Lower leg skin (tissue), 4 donors: Measurements from ENCODE around the gene EML6. TPM values are rescaled to one million over a fixed set of nuclear protein-coding genes. Genes with fewer than 3 reads are reported as not detected.

ENCODE experiments used
- DNase-seq, 2 donors: peaks; one replicate each; pipeline ENCODE4 v3.0.0-alpha.2; 2019; ENCODE audit warnings: low spot score in 2 of 2
- H3K4me3 ChIP-seq: fragments of 200-600 bp; sonication (generic); 2 replicates; pipeline ENCODE4 v1.5.1; 2017; ENCODE audit warnings: mild to moderate bottlenecking, low read depth; ENCODE audit not compliant: poor library complexity, severe bottlenecking
- CTCF ChIP-seq, 3 donors: fragments of 450-650 bp; IDR thresholded peaks; one replicate each; pipeline ENCODE4 v1.5.1; 2016; ENCODE audit warnings: antibody characterized with exemption in 3 of 3, mild to moderate bottlenecking in 3 of 3, moderate library complexity in 2 of 3
- POLR2A ChIP-seq, 2 donors: fragments of 450-650 bp; IDR thresholded peaks; one replicate each; pipeline ENCODE4 v1.6.1; 2016 to 2017; ENCODE audit warnings: antibody characterized with exemption in 2 of 2, mild to moderate bottlenecking in 1 of 2, moderate library complexity in 1 of 2
- WGBS, 2 donors: methylation state at CpG; one replicate each; pipeline ENCODE4 v1.1.5; 2018; 5-methylcytosine and 5-hydroxymethylcytosine counted together
- intact Hi-C: fragments of 100-400 bp; cut with DNase I; formaldehyde crosslinking; loops from one replicate; pipeline ENCODE4 v1.15.0; 2023; ENCODE audit warnings: low total_unique reads
- total RNA-seq, 4 donors: library from RNA; depleted of rRNA; stranded (reverse); fragments of >200 nt; gene quantifications; one replicate each; pipeline ENCODE4 v1.1.0, GENCODE V29; 2016

Gene EML6
- total RNA-seq, 4 donors from 2014 or later: 1.8 to 4.4 (median 3.3) TPM

- no peak overlapping the region for H3K4me3 ChIP-seq
- TF ChIP-seq CTCF (IDR thresholded peaks at IDR 0.05) (no peak), POLR2A (IDR thresholded peaks at IDR 0.05) (no peak)
- no peak for DNase-seq
- 69 to 82% methylated on average over 2 of the region's 2 CpGs for WGBS, 2 donors
- intact Hi-C loops: no loop called here
Observed at GRCh38 chr2:54776494-54776893, 53.0 kb downstream of the EML6 start.

- TF ChIP-seq CTCF (IDR thresholded peaks at IDR 0.05) (no peak), POLR2A (IDR thresholded peaks at IDR 0.05) (no peak)
- WGBS, 2 donors: 94 to 95% methylated on average over 3 of the region's 3 CpGs
- H3K4me3 ChIP-seq: no peak overlapping the region
- no peak for DNase-seq
- intact Hi-C loops: no loop called here
Observed at GRCh38 chr2:54783349-54783748, 59.9 kb downstream of the EML6 start.

GRCh38 chr2:54787270-54787669 is 63.8 kb downstream of the EML6 start:
- no peak for DNase-seq
- intact Hi-C loops: no loop called here
- TF ChIP-seq CTCF (IDR thresholded peaks at IDR 0.05) (no peak), POLR2A (IDR thresholded peaks at IDR 0.05) (no peak)
- H3K4me3 ChIP-seq: no peak overlapping the region
- 85 to 99% methylated on average over 4 of the region's 4 CpGs for WGBS, 2 donors

- H3K4me3 ChIP-seq: no peak overlapping the region
- intact Hi-C loops: no loop called here
- no peak for DNase-seq
Observed at GRCh38 chr2:54787755-54788366, 64.4 kb downstream of the EML6 start.

GRCh38 chr2:54789878-54790277 is 66.4 kb downstream of the EML6 start:
- TF ChIP-seq POLR2A (IDR thresholded peaks at IDR 0.05) (no peak), CTCF (IDR thresholded peaks at IDR 0.05) (no peak)
- 96 to 97% methylated on average over 2 of the region's 2 CpGs for WGBS, 2 donors
- no peak for DNase-seq
- intact Hi-C loops: no loop called here
- H3K4me3 ChIP-seq: no peak overlapping the region

More at GRCh38 chr2:54787755-54788366, 64.4 kb downstream of the EML6 start:
- no peak for TF ChIP-seq POLR2A (IDR thresholded peaks at IDR 0.05)
- TF ChIP-seq CTCF (IDR thresholded peaks at IDR 0.05): no peak
- 93 to 96% methylated on average over 16 to 17 of the region's 17 CpGs for WGBS, 2 donors

- no peak overlapping the region for H3K4me3 ChIP-seq
- WGBS, 2 donors: 70 to 75% methylated on average over 3 of the region's 3 CpGs
- TF ChIP-seq POLR2A (IDR thresholded peaks at IDR 0.05) (no peak), CTCF (IDR thresholded peaks at IDR 0.05) (no peak)
- DNase-seq: no peak
- intact Hi-C loops: no loop called here
Observed at GRCh38 chr2:54791831-54792230, 68.4 kb downstream of the EML6 start.
